Ovary (tissue), 9 donors: ENCODE data around the gene KLHL2. TPM values are rescaled to one million over a fixed set of nuclear protein-coding genes. Genes with fewer than 3 reads are reported as not detected.
"Not testable (repeated sequence)": the region's sequence is repeated elsewhere in the genome, so short reads cannot be mapped to it uniquely, and the experiment has no call there.

ENCODE experiments used
- DNase-seq, 5 donors: peaks; one replicate each; pipeline ENCODE4 v3.0.0-alpha.2; 2019 to 2020
- H3K27ac ChIP-seq, 2 donors: fragments of 200-600 bp; one replicate each; pipeline versions ENCODE4 v1.5.1 to v1.8.0; 2019 to 2022
- H3K27me3 ChIP-seq: fragments of 200-600 bp; one replicate; pipeline ENCODE4 v1.8.0; 2022
- H3K36me3 ChIP-seq: fragments of 200-600 bp; sonication (generic); one replicate; pipeline ENCODE4 v1.5.1; 2019
- H3K4me1 ChIP-seq: one replicate; pipeline ENCODE4 v1.8.1; 2013; ENCODE audit warnings: mild to moderate bottlenecking, moderate library complexity; ENCODE audit not compliant: insufficient read depth
- H3K4me3 ChIP-seq: fragments of 200-600 bp; sonication (generic); one replicate; pipeline ENCODE4 v1.5.1; 2017
- H3K9me3 ChIP-seq, 2 donors: fragments of 200-600 bp in 1 of 2; sonication (generic) in 1 of 2; one replicate each; pipeline versions ENCODE4 v1.5.1 to v1.8.1; 2013 to 2019; ENCODE audit warnings: mild to moderate bottlenecking in 1 of 2, moderate library complexity in 1 of 2
- CTCF ChIP-seq, 3 donors: fragments of 450-650 bp in 2 of 3; fragments of 200-600 bp in 1 of 3; IDR thresholded peaks; one replicate each; pipeline versions ENCODE4 v1.5.1 to v1.8.0; 2016 to 2022; ENCODE audit warnings: antibody characterized with exemption in 3 of 3, mild to moderate bottlenecking in 1 of 3
- EP300 ChIP-seq: sonication (generic); formaldehyde crosslinking; IDR thresholded peaks from one replicate; pipeline ENCODE4 v1.6.1; 2017; ENCODE audit warnings: antibody characterized with exemption
- POLR2A ChIP-seq: fragments of 450-650 bp; IDR thresholded peaks from one replicate; pipeline ENCODE4 v1.6.1; 2017; ENCODE audit warnings: antibody characterized with exemption, mild to moderate bottlenecking, moderate library complexity
- WGBS, 3 donors: extraction: QIAGEN DNeasy Blood & Tissue Kit in 1 of 3; methylation state at CpG; one replicate each; pipeline versions ENCODE4 v1.1.5 to v1.1.7; 2013 to 2017; 5-methylcytosine and 5-hydroxymethylcytosine counted together
- intact Hi-C, 4 donors: fragments of 100-400 bp; cut with DNase I; formaldehyde crosslinking; loops; one replicate each; pipeline versions ENCODE4 v1.11.0 to v1.15.1; 2022 to 2023
- polyA plus RNA-seq, 2 donors: library from polyadenylated mRNA; stranded (reverse); fragments of 200-250 nt in 1 of 2; fragments of 350-450 nt in 1 of 2; fragmentation: Illumina TruSeq in 1 of 2; extraction: RNeasy Lipid Tissue Mini Kit (QIAGEN cat#74804) in 1 of 2; gene quantifications; one replicate each; pipeline ENCODE4 v1.2.3, GENCODE V29; 2013 to 2014
- total RNA-seq, 7 donors: library from RNA; depleted of rRNA in 2 of 7; stranded (reverse); fragments of >200 nt in 2 of 7; fragmentation: NEBNext Ultra II Directional in 3 of 7; extraction: Animal tissue kit (Norgen Biotek cat#: 25700) in 3 of 7; gene quantifications; one replicate each; pipeline versions ENCODE4 v1.1.0 to v1.2.4, GENCODE V29; 2016 to 2023
- donor health status: DM: no; HTN: no; CAD: no; lungs with moderate emphysema.
- donor health status: DM: no; HTN: no; CAD: no.
- donor health status: Bipolar disorder and iron deficiency.
- donor health status: DM: yes; HTN: yes; CAD: no.
- donor health status: DM: no; HTN: no; CAD: no.
- donor health status: DM: yes; HTN: yes; CAD: no.

KLHL2 gene
- total and polyA plus RNA-seq, 9 donors: 7.2 to 19.3 (median 11.4) TPM

GRCh38 chr4:165184220-165184619 is 23.1 kb upstream of the KLHL2 start:
- Histone ChIP-seq H3K4me1 (no peaks in the 10 kb centered on the region), H3K9me3 (no peaks in the 10 kb centered on the region), H3K4me3 (no peak overlapping the region), H3K36me3 (no peaks in the 10 kb centered on the region), H3K27me3 (no peaks in the 10 kb centered on the region), H3K27ac (no peak overlapping the region)
- WGBS, 3 donors: 84 to 95% (median 85%) methylated on average over 4 of the region's 4 CpGs
- DNase-seq: no peak
- no peak for TF ChIP-seq CTCF (IDR thresholded peaks at IDR 0.05)
- TF ChIP-seq POLR2A: no peak
- TF ChIP-seq EP300: no peak
- intact Hi-C loops: no loop called here

GRCh38 chr4:165184998-165185397 is 22.4 kb upstream of the KLHL2 start:
- H3K4me1 ChIP-seq, DNase-seq, H3K9me3 ChIP-seq, H3K4me3 ChIP-seq, intact Hi-C loops, H3K27ac ChIP-seq, H3K27me3 ChIP-seq, H3K36me3 ChIP-seq: not testable (repeated sequence)
- 94% methylated on average over 10 of the region's 10 CpGs for WGBS, 3 donors

GRCh38 chr4:165185448-165185847 is 21.9 kb upstream of the KLHL2 start:
- Histone ChIP-seq H3K27ac (no peak overlapping the region), H3K27me3 (no peaks in the 10 kb centered on the region), H3K36me3 (no peaks in the 10 kb centered on the region), H3K4me3 (no peak overlapping the region), H3K4me1 (no peaks in the 10 kb centered on the region), H3K9me3 (no peaks in the 10 kb centered on the region)
- TF ChIP-seq POLR2A (no peak), CTCF (IDR thresholded peaks at IDR 0.05) (no peak)
- WGBS, 3 donors: 74 to 81% (median 81%) methylated on average over 5 of the region's 5 CpGs
- DNase-seq: no peak
- intact Hi-C loops: no loop called here

- no peaks in the 10 kb centered on the region for H3K36me3 ChIP-seq
- H3K4me3 ChIP-seq: no peak overlapping the region
- no peak for DNase-seq
- H3K27me3 ChIP-seq: no peaks in the 10 kb centered on the region
- H3K4me1 ChIP-seq: no peaks in the 10 kb centered on the region
- TF ChIP-seq EP300: no peak
- no peak for TF ChIP-seq CTCF (IDR thresholded peaks at IDR 0.05)
- TF ChIP-seq POLR2A: no peak
- intact Hi-C loops: no loop called here
- H3K27ac ChIP-seq: no peak overlapping the region
- WGBS, 3 donors: 83 to 86% (median 85%) methylated on average over 1 of the region's 1 CpG
- H3K9me3 ChIP-seq: no peaks in the 10 kb centered on the region
Observed at GRCh38 chr4:165190591-165191347, 16.6 kb upstream of the KLHL2 start.

- no peak for TF ChIP-seq CTCF (IDR thresholded peaks at IDR 0.05)
- TF ChIP-seq EP300: no peak
- TF ChIP-seq POLR2A: no peak
- no peaks in the 10 kb centered on the region for H3K27me3 ChIP-seq
- H3K36me3 ChIP-seq: no peaks in the 10 kb centered on the region
- no peak overlapping the region for H3K4me3 ChIP-seq
- H3K9me3 ChIP-seq: no peaks in the 10 kb centered on the region
- intact Hi-C loops: no loop called here
- no peak for DNase-seq
- no peak overlapping the region for H3K27ac ChIP-seq
- no peaks in the 10 kb centered on the region for H3K4me1 ChIP-seq
- 52 to 69% (median 63%) methylated on average over 2 of the region's 2 CpGs for whole genome bisulfite sequencing, 3 donors
Observed at GRCh38 chr4:165191348-165191656, 16.1 kb upstream of the KLHL2 start.
